ENCODE measurements around the gene SEMA5A.
"Not testable (repeated sequence)": the region's sequence is repeated elsewhere in the genome, so short reads cannot be mapped to it uniquely, and the experiment has no call there.

The SEMA5A gene

GRCh38 chr5:9409413-9409960 is 136.4 kb downstream of the SEMA5A start:
- H3K27me3 ChIP-seq (ENCODE audit: control insufficient read depth, insufficient read depth, low read length) = no peaks in the 10 kb centered on the region

GRCh38 chr5:9408964-9409363 is 136.9 kb downstream of the SEMA5A start:
- Histone ChIP-seq H3K4me3 (ENCODE audit: low read length) (no peak overlapping the region), H3K27ac (ENCODE audit: low read depth, low read length) (no peak overlapping the region), H3K36me3 (ENCODE audit: control insufficient read depth, insufficient read depth, low read length) (no peaks in the 10 kb centered on the region), H3K9ac (ENCODE audit: low read length) (no peak overlapping the region), H3K27me3 (ENCODE audit: control insufficient read depth, insufficient read depth, low read length) (no peaks in the 10 kb centered on the region), H3K4me1 (ENCODE audit: control insufficient read depth, insufficient read depth, low read length) (no peaks in the 10 kb centered on the region)

More at GRCh38 chr5:9409413-9409960, 136.4 kb downstream of the SEMA5A start:
- Histone ChIP-seq H3K27ac (ENCODE audit: low read depth, low read length) (no peak overlapping the region), H3K4me1 (ENCODE audit: control insufficient read depth, insufficient read depth, low read length) (no peaks in the 10 kb centered on the region), H3K4me3 (ENCODE audit: low read length) (no peak overlapping the region), H3K36me3 (ENCODE audit: control insufficient read depth, insufficient read depth, low read length) (no peaks in the 10 kb centered on the region), H3K9ac (ENCODE audit: low read length) (no peak overlapping the region)

GRCh38 chr5:9405196-9405754 is 140.6 kb downstream of the SEMA5A start:
- no peaks in the 10 kb centered on the region for H3K36me3 ChIP-seq (ENCODE audit: control insufficient read depth, insufficient read depth, low read length)
- no peaks in the 10 kb centered on the region for H3K27me3 ChIP-seq (ENCODE audit: control insufficient read depth, insufficient read depth, low read length)
- no peak overlapping the region for H3K4me3 ChIP-seq (ENCODE audit: low read length)
- H3K4me1 ChIP-seq (ENCODE audit: control insufficient read depth, insufficient read depth, low read length) = no peaks in the 10 kb centered on the region
- H3K9ac ChIP-seq (ENCODE audit: low read length) = no peak overlapping the region
- H3K27ac ChIP-seq (ENCODE audit: low read depth, low read length) = no peak overlapping the region

- H3K4me3 ChIP-seq (ENCODE audit: low read length) = no peak overlapping the region
- no peak overlapping the region for H3K27ac ChIP-seq (ENCODE audit: low read depth, low read length)
- H3K36me3 ChIP-seq (ENCODE audit: control insufficient read depth, insufficient read depth, low read length) = no peaks in the 10 kb centered on the region
- no peaks in the 10 kb centered on the region for H3K27me3 ChIP-seq (ENCODE audit: control insufficient read depth, insufficient read depth, low read length)
- H3K4me1 ChIP-seq (ENCODE audit: control insufficient read depth, insufficient read depth, low read length) = no peaks in the 10 kb centered on the region
- H3K9ac ChIP-seq (ENCODE audit: low read length) = no peak overlapping the region
Observed at GRCh38 chr5:9401786-9402472, 143.9 kb downstream of the SEMA5A start.

GRCh38 chr5:9399783-9400182 is 146.1 kb downstream of the SEMA5A start:
- not testable (repeated sequence) for H3K4me1 ChIP-seq (ENCODE audit: control insufficient read depth, insufficient read depth, low read length); H3K27ac ChIP-seq (ENCODE audit: low read depth, low read length); H3K9ac ChIP-seq (ENCODE audit: low read length); H3K36me3 ChIP-seq (ENCODE audit: control insufficient read depth, insufficient read depth, low read length); H3K4me3 ChIP-seq (ENCODE audit: low read length); H3K27me3 ChIP-seq (ENCODE audit: control insufficient read depth, insufficient read depth, low read length)

- H3K4me3 ChIP-seq (ENCODE audit: low read length) = no peak overlapping the region
- no peaks in the 10 kb centered on the region for H3K36me3 ChIP-seq (ENCODE audit: control insufficient read depth, insufficient read depth, low read length)
- H3K4me1 ChIP-seq (ENCODE audit: control insufficient read depth, insufficient read depth, low read length) = no peaks in the 10 kb centered on the region
- no peaks in the 10 kb centered on the region for H3K27me3 ChIP-seq (ENCODE audit: control insufficient read depth, insufficient read depth, low read length)
- no peak overlapping the region for H3K9ac ChIP-seq (ENCODE audit: low read length)
- H3K27ac ChIP-seq (ENCODE audit: low read depth, low read length) = no peak overlapping the region
Observed at GRCh38 chr5:9399094-9399493, 146.8 kb downstream of the SEMA5A start.

GRCh38 chr5:9398227-9398626 is 147.6 kb downstream of the SEMA5A start:
- no peak overlapping the region for H3K4me3 ChIP-seq (ENCODE audit: low read length)
- H3K9ac ChIP-seq (ENCODE audit: low read length) = no peak overlapping the region
- no peaks in the 10 kb centered on the region for H3K4me1 ChIP-seq (ENCODE audit: control insufficient read depth, insufficient read depth, low read length)
- H3K27ac ChIP-seq (ENCODE audit: low read depth, low read length) = no peak overlapping the region
- H3K36me3 ChIP-seq (ENCODE audit: control insufficient read depth, insufficient read depth, low read length) = no peaks in the 10 kb centered on the region
- no peaks in the 10 kb centered on the region for H3K27me3 ChIP-seq (ENCODE audit: control insufficient read depth, insufficient read depth, low read length)

- no peak overlapping the region for H3K27ac ChIP-seq (ENCODE audit: low read depth, low read length)
- H3K4me3 ChIP-seq (ENCODE audit: low read length) = no peak overlapping the region
- H3K9ac ChIP-seq (ENCODE audit: low read length) = no peak overlapping the region
- H3K4me1 ChIP-seq (ENCODE audit: control insufficient read depth, insufficient read depth, low read length) = no peaks in the 10 kb centered on the region
- no peaks in the 10 kb centered on the region for H3K27me3 ChIP-seq (ENCODE audit: control insufficient read depth, insufficient read depth, low read length)
- H3K36me3 ChIP-seq (ENCODE audit: control insufficient read depth, insufficient read depth, low read length) = no peaks in the 10 kb centered on the region
Observed at GRCh38 chr5:9396285-9396770, 149.5 kb downstream of the SEMA5A start.

GRCh38 chr5:9395706-9396105 is 150.2 kb downstream of the SEMA5A start:
- Histone ChIP-seq H3K4me3 (ENCODE audit: low read length) (no peak overlapping the region), H3K4me1 (ENCODE audit: control insufficient read depth, insufficient read depth, low read length) (no peaks in the 10 kb centered on the region), H3K27ac (ENCODE audit: low read depth, low read length) (no peak overlapping the region), H3K27me3 (ENCODE audit: control insufficient read depth, insufficient read depth, low read length) (no peaks in the 10 kb centered on the region), H3K9ac (ENCODE audit: low read length) (no peak overlapping the region), H3K36me3 (ENCODE audit: control insufficient read depth, insufficient read depth, low read length) (no peaks in the 10 kb centered on the region)

- Histone ChIP-seq H3K36me3 (ENCODE audit: control insufficient read depth, insufficient read depth, low read length) (no peaks in the 10 kb centered on the region), H3K9ac (ENCODE audit: low read length) (no peak overlapping the region), H3K4me3 (ENCODE audit: low read length) (no peak overlapping the region), H3K27ac (ENCODE audit: low read depth, low read length) (no peak overlapping the region), H3K27me3 (ENCODE audit: control insufficient read depth, insufficient read depth, low read length) (no peaks in the 10 kb centered on the region), H3K4me1 (ENCODE audit: control insufficient read depth, insufficient read depth, low read length) (no peaks in the 10 kb centered on the region)
Observed at GRCh38 chr5:9394221-9394620, 151.7 kb downstream of the SEMA5A start.

- Histone ChIP-seq H3K36me3 (ENCODE audit: control insufficient read depth, insufficient read depth, low read length) (no peaks in the 10 kb centered on the region), H3K9ac (ENCODE audit: low read length) (no peak overlapping the region), H3K27ac (ENCODE audit: low read depth, low read length) (no peak overlapping the region), H3K4me1 (ENCODE audit: control insufficient read depth, insufficient read depth, low read length) (no peaks in the 10 kb centered on the region), H3K27me3 (ENCODE audit: control insufficient read depth, insufficient read depth, low read length) (no peaks in the 10 kb centered on the region), H3K4me3 (ENCODE audit: low read length) (no peak overlapping the region)
Observed at GRCh38 chr5:9392625-9393024, 153.2 kb downstream of the SEMA5A start.

- Histone ChIP-seq H3K27ac (ENCODE audit: low read depth, low read length) (no peak overlapping the region), H3K4me1 (ENCODE audit: control insufficient read depth, insufficient read depth, low read length) (no peaks in the 10 kb centered on the region), H3K9ac (ENCODE audit: low read length) (no peak overlapping the region), H3K27me3 (ENCODE audit: control insufficient read depth, insufficient read depth, low read length) (no peaks in the 10 kb centered on the region), H3K4me3 (ENCODE audit: low read length) (no peak overlapping the region), H3K36me3 (ENCODE audit: control insufficient read depth, insufficient read depth, low read length) (no peaks in the 10 kb centered on the region)
Observed at GRCh38 chr5:9391080-9391479, 154.8 kb downstream of the SEMA5A start.

- Histone ChIP-seq H3K4me1 (ENCODE audit: control insufficient read depth, insufficient read depth, low read length) (no peaks in the 10 kb centered on the region), H3K9ac (ENCODE audit: low read length) (no peak overlapping the region), H3K27ac (ENCODE audit: low read depth, low read length) (no peak overlapping the region)
Observed at GRCh38 chr5:9390113-9390512, 155.8 kb downstream of the SEMA5A start.

More at GRCh38 chr5:9390113-9390512, 155.8 kb downstream of the SEMA5A start:
- Histone ChIP-seq H3K27me3 (ENCODE audit: control insufficient read depth, insufficient read depth, low read length) (no peaks in the 10 kb centered on the region), H3K36me3 (ENCODE audit: control insufficient read depth, insufficient read depth, low read length) (no peaks in the 10 kb centered on the region), H3K4me3 (ENCODE audit: low read length) (no peak overlapping the region)

Measured in rectal smooth muscle tissue (tissue), 1 donor.